OCI-LY7 (cell line): ENCODE results near the gene MALSU1. TPM values are rescaled to one million over a fixed set of nuclear protein-coding genes. Genes with fewer than 3 reads are reported as not detected.

ENCODE experiments used
- BruUV-seq: library from RNA; stranded (reverse); fragments of 400-500 nt; replicated peaks from 2 replicates; lab custom pipeline; 2021; lab: Mats Ljungman, UMichigan
- CTCF ChIA-PET: fragments of 300-600 bp; sonication (Branson Sonifier 250); formaldehyde crosslinking; loops from one replicate; lab custom pipeline; 2022; ENCODE audit warnings: antibody characterized with exemption; ENCODE audit not compliant: unreplicated experiment; lab: Charles Lee
- POLR2A ChIA-PET: fragments of 300-600 bp; sonication (Branson Sonifier 250); formaldehyde crosslinking; loops from one replicate; lab custom pipeline; 2022; ENCODE audit warnings: antibody characterized with exemption; lab: Charles Lee
- DNase-seq: peaks from one replicate; pipeline ENCODE4 v3.0.0-alpha.2; 2015; ENCODE audit warnings: low spot score
- H2AFZ ChIP-seq: fragments of 200-600 bp; sonication (generic), shearing (Covaris generic); 2 replicates; pipeline ENCODE4 v1.6.1; 2014; ENCODE audit warnings: mild to moderate bottlenecking, antibody characterized with exemption, low read length, moderate library complexity
- H3K27ac ChIP-seq: fragments of 200-600 bp; sonication (generic); 2 replicates; pipeline ENCODE4 v1.5.1; 2014; ENCODE audit warnings: mixed run types, low read depth, mild to moderate bottlenecking, moderate library complexity, low read length, inconsistent platforms; ENCODE audit not compliant: poor library complexity, severe bottlenecking
- H3K36me3 ChIP-seq: fragments of 200-600 bp; sonication (generic); 2 replicates; pipeline ENCODE4 v1.6.1; 2014; ENCODE audit warnings: mild to moderate bottlenecking, antibody characterized with exemption, low read length, moderate library complexity, mixed read lengths; ENCODE audit not compliant: insufficient read depth
- H3K4me1 ChIP-seq: fragments of 200-600 bp; sonication (generic); 2 replicates; pipeline ENCODE4 v1.5.1; 2014; ENCODE audit warnings: mild to moderate bottlenecking, low read length; ENCODE audit not compliant: insufficient read depth, poor library complexity, severe bottlenecking
- H3K4me2 ChIP-seq: fragments of 200-600 bp; sonication (generic); 2 replicates; pipeline ENCODE4 v1.6.1; 2014; ENCODE audit warnings: mild to moderate bottlenecking, low read length
- H3K4me3 ChIP-seq: fragments of 200-600 bp; sonication (generic); 2 replicates; pipeline ENCODE4 v1.5.1; 2014; ENCODE audit warnings: mild to moderate bottlenecking, low read depth, low read length; ENCODE audit not compliant: poor library complexity, severe bottlenecking
- H3K79me2 ChIP-seq: fragments of 200-600 bp; sonication (generic); 2 replicates; pipeline ENCODE4 v1.6.1; 2016; ENCODE audit warnings: low read depth, mild to moderate bottlenecking, low read length, moderate library complexity, mixed read lengths; ENCODE audit not compliant: insufficient read depth
- H3K9me2 ChIP-seq: fragments of 200-600 bp; sonication (generic); 2 replicates; pipeline ENCODE4 v1.6.1; 2016; ENCODE audit warnings: mild to moderate bottlenecking, low read length, mixed read lengths; ENCODE audit not compliant: insufficient read depth
- H3K9me3 ChIP-seq: fragments of 200-600 bp; sonication (generic); 2 replicates; pipeline ENCODE4 v1.6.1; 2014; ENCODE audit warnings: mild to moderate bottlenecking, mixed run types, low read length, mixed read lengths
- H4K20me1 ChIP-seq: fragments of 200-600 bp; sonication (generic); 2 replicates; pipeline ENCODE4 v1.6.1; 2014; ENCODE audit warnings: mild to moderate bottlenecking, antibody characterized with exemption, low read length, moderate library complexity, mixed read lengths; ENCODE audit not compliant: insufficient read depth
- CTCF ChIP-seq: fragments of 200-600 bp; sonication (generic); conservative IDR thresholded peaks from 2 replicates; pipeline ENCODE4 v1.5.1; 2014; ENCODE audit warnings: mild to moderate bottlenecking, antibody characterized with exemption, low read length, moderate library complexity, mixed read lengths
- EZH2phosphoT487 ChIP-seq: fragments of 200-600 bp; sonication (generic); IDR thresholded peaks from 2 replicates; pipeline ENCODE4 v1.6.1; 2018; ENCODE audit warnings: low read depth, borderline replicate concordance, mild to moderate bottlenecking, mixed run types, antibody characterized with exemption, low read length, moderate library complexity, mixed read lengths
- intact Hi-C: fragments of 100-400 bp; cut with micrococcal nuclease; formaldehyde crosslinking; loops from one replicate; pipeline ENCODE4 v1.10.0; 2022; ENCODE audit not compliant: unreplicated experiment
- total RNA-seq, 2 experiments: library from RNA; depleted of rRNA in 1 of 2; stranded (reverse); fragments of >200 nt in 1 of 2; shearing (Covaris generic) in 1 of 2; gene quantifications; 2 replicates each; pipeline ENCODE4 v1.2.3, GENCODE V29; 2014 to 2022

MALSU1 gene
- total RNA-seq, 2 experiments from 2014 or later, result 66.4 to 107 TPM

GRCh38 chr7:23346316-23346715 lies 47.2 kb downstream of the MALSU1 start:
- no peak overlapping the region for H2AFZ ChIP-seq
- TF ChIP-seq EZH2phosphoT487, result no peak
- H3K9me2 ChIP-seq, result no peaks in the 10 kb centered on the region
- peak overlapping the region; percentile 18 for H3K27ac ChIP-seq
- H3K79me2 ChIP-seq, result no peaks in the 10 kb centered on the region
- POLR2A ChIA-PET, result interaction anchor here (0.6 to 2.2 kb wide), 5 partner anchors 9 to 582 kb away, joined by 3 to 11 read pairs (median 4); no protein-coding TSS in a partner anchor
- peaks cover 9% of the 10 kb centered on the region for H3K4me1 ChIP-seq
- peak; percentile 31 for DNase-seq
- H3K4me3 ChIP-seq, result peak overlapping the region; percentile 43
- intact Hi-C loops, result no loop called here
- no peaks in the 10 kb centered on the region for H4K20me1 ChIP-seq
- H3K4me2 ChIP-seq, result peak overlapping the region; percentile 53
- CTCF ChIA-PET, result no interaction called here
- H3K9me3 ChIP-seq, result no peaks in the 10 kb centered on the region
- peaks cover 62% of the 10 kb centered on the region for H3K36me3 ChIP-seq
- no TSS peak for BruUV-seq

GRCh38 chr7:23347033-23347681 lies 48.0 kb downstream of the MALSU1 start:
- Histone ChIP-seq H3K79me2 (0 out of 2 replicates have a peak, but pooled peaks cover 3% of the 10 kb centered on the region), H3K4me2 (no peak overlapping the region), H4K20me1 (no peaks in the 10 kb centered on the region), H3K27ac (no peak overlapping the region), H3K4me3 (no peak overlapping the region), H3K9me2 (no peaks in the 10 kb centered on the region), H3K4me1 (peaks cover 9% of the 10 kb centered on the region), H3K9me3 (no peaks in the 10 kb centered on the region), H2AFZ (no peak overlapping the region), H3K36me3 (peaks cover 60% of the 10 kb centered on the region)
- ChIA-PET POLR2A (interaction anchor here (0.6 to 2.2 kb wide), 4 partner anchors 10 to 60 kb away, joined by 3 to 11 read pairs (median 4); no protein-coding TSS in a partner anchor), CTCF (no interaction called here)
- TF ChIP-seq CTCF, result no peak
- no peak for TF ChIP-seq EZH2phosphoT487
- no TSS peak for BruUV-seq
- DNase-seq, result no peak
- intact Hi-C loops, result no loop called here

GRCh38 chr7:23347682-23348180 lies 48.6 kb downstream of the MALSU1 start:
- Histone ChIP-seq H3K79me2 (peaks cover 7% of the 10 kb centered on the region; the same call in 1 of the 2 replicates), H3K4me1 (peaks cover 15% of the 10 kb centered on the region), H3K4me2 (no peak overlapping the region), H3K9me3 (no peaks in the 10 kb centered on the region), H2AFZ (no peak overlapping the region), H3K36me3 (peaks cover 55% of the 10 kb centered on the region), H3K4me3 (no peak overlapping the region), H4K20me1 (no peaks in the 10 kb centered on the region), H3K9me2 (no peaks in the 10 kb centered on the region), H3K27ac (no peak overlapping the region)
- no peak for DNase-seq
- intact Hi-C loops, result no loop called here
- TF ChIP-seq EZH2phosphoT487 (no peak), CTCF (no peak)
- ChIA-PET CTCF (no interaction called here), POLR2A (interaction anchor here (0.6 to 2.2 kb wide), 5 partner anchors 11 to 59 kb away, joined by 3 to 11 read pairs (median 3); no protein-coding TSS in a partner anchor)
- no TSS peak for BruUV-seq
